ENCODE measurements around the gene ARL13B.

The ARL13B gene

GRCh38 chr3:94099311-94099710, 119.4 kb downstream of the ARL13B start:
- DNase-seq (ENCODE audit: low read depth, low spot score) = no peak

GRCh38 chr3:94101860-94102259, 121.9 kb downstream of the ARL13B start:
- DNase-seq (ENCODE audit: low read depth, low spot score) = no peak

All from iPS DF 19.7 (cell line).